ENCODE results near the gene PASK.

DNA sequence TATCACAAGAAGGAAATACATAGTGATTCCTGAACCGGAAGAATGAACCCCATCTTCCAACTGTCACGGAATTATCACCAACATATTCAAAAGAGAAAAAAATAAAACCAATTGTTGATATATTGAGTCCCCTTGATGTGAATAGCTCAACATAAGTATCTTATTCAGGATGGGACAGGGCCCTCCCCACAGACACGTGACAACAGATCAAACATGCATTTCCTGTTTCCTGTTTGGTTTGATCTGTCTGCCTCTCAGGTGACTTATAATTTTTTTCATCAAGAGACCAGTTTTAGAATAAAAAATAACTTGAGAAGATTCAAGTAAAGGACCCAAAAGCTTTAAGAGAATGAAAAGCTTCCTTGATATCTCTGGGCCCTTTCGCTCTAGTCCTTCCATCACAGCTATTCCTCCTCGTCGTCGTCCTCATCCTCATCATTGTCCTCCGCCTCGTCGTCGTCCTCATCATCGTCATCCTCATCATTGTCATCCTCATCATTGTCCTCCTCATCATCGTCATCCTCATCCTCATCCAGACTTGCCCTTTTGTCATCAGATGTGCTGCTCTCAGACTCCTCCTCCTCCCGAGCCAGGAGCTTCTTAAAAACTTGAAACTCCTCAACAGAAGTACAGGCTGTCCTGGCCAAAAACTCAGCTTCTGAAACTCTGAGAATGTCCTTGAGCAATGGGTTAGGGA, 53.5 kb downstream of the PASK start:
- TF ChIP-seq CTCF (IDR thresholded peaks at IDR 0.05 in 8 of 11, conservative IDR thresholded peaks at IDR 0.05 in 3 of 11) (no peak), POLR2A (IDR thresholded peaks at IDR 0.05) (no peak), POLR2AphosphoS5 (IDR thresholded peaks at IDR 0.05) (peak in 1 of 3 donors; percentile 23)

All from spleen (tissue), 7 donors.